ENCODE measurements around the gene PUS10. TPM values are rescaled to one million over a fixed set of nuclear protein-coding genes. Genes with fewer than 3 reads are reported as not detected.

Gene PUS10
- total RNA-seq, 4 donors from 2014 or later: 11.6 to 33.5 (median 23.1) TPM

DNA sequence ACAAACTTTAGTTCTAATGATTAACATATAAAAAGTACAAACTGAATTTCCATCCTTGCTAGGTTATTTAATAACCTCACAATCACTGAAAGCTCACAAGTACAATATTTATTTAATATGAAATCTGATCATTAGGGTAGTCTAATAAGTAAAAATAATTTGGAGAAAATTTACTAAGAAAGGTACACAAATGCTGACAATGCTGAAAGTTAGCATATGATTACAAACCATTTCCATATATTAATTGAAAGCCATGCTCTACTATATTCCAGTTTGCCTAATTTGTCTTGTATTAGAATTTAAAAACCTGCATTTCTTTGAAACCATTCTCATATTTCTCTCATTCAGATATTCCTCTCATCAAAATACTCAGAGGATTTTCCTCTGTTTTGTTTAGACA, 8.7 kb downstream of the PUS10 start:
- Histone ChIP-seq H3K9me3 (no peaks in the 10 kb centered on the region), H3K4me3 (no peak overlapping the region), H3K36me3 (no peaks in the 10 kb centered on the region), H3K27me3 (no peaks in the 10 kb centered on the region), H3K27ac (no peak overlapping the region), H3K4me1 (no peaks in the 10 kb centered on the region)
- TF ChIP-seq, protein P1, sequence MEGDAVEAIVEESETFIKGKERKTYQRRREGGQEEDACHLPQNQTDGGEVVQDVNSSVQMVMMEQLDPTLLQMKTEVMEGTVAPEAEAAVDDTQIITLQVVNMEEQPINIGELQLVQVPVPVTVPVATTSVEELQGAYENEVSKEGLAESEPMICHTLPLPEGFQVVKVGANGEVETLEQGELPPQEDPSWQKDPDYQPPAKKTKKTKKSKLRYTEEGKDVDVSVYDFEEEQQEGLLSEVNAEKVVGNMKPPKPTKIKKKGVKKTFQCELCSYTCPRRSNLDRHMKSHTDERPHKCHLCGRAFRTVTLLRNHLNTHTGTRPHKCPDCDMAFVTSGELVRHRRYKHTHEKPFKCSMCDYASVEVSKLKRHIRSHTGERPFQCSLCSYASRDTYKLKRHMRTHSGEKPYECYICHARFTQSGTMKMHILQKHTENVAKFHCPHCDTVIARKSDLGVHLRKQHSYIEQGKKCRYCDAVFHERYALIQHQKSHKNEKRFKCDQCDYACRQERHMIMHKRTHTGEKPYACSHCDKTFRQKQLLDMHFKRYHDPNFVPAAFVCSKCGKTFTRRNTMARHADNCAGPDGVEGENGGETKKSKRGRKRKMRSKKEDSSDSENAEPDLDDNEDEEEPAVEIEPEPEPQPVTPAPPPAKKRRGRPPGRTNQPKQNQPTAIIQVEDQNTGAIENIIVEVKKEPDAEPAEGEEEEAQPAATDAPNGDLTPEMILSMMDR (IDR thresholded peaks at IDR 0.05): no peak
- TF ChIP-seq POLR2A (IDR thresholded peaks at IDR 0.05): no peak
- DNase-seq: no peak

DNA sequence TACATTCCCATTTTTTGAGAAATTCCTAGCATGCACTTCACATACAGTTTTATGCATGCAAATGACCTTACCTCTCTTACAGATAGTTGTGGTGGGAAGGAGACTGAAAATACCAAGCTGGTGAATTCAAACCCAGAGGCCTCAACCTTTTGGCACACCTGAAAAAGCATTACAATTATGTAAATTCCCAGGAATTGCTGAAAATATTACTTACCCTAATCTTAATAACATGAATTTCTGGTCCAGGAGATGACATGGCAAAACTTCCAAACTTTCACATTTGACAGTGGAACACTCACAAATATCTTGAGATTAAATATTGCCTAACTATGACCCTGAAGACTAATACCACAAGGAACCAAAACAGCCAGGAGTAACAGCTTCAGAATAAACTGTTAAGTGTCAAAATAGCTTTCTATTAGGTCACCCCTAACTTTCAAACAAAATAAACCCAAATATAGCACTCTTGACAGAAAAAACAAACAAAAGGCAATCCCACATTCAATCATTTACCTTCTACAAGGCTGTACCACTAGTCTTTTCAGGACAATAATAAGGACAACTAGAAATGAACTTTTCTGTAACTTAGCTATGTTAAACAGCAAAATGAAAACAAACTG, 11.5 kb downstream of the PUS10 start:
- Histone ChIP-seq H3K9me3 (no peaks in the 10 kb centered on the region), H3K36me3 (no peaks in the 10 kb centered on the region), H3K4me3 (no peak overlapping the region), H3K27ac (no peak overlapping the region), H3K4me1 (no peaks in the 10 kb centered on the region), H3K27me3 (no peaks in the 10 kb centered on the region)
- TF ChIP-seq POLR2A (IDR thresholded peaks at IDR 0.05): no peak
- TF ChIP-seq, protein P1 (IDR thresholded peaks at IDR 0.05): no peak
- DNase-seq: no peak

DNA sequence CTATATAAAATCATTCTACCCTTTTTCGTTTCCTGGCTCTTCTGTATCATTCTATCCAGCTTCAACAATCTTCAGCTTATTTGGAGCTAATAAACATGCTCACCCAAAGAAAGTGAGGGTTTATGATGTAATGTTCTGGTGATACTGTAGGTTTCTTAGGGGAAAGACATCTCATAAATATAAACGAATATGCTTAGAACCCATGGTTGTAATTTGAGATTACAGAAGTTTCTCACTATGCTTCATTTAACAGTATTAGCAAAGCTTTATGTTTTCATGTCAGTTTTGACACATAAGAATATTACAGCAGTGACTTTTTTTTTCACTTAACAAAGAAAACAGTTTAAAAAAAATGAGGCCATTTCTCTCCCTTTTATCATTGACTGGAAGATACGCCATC, 12.3 kb downstream of the PUS10 start:
- TF ChIP-seq, protein P1 (IDR thresholded peaks at IDR 0.05): no peak
- no peak for TF ChIP-seq POLR2A (IDR thresholded peaks at IDR 0.05)
- no peak overlapping the region for H3K4me3 ChIP-seq
- no peaks in the 10 kb centered on the region for H3K9me3 ChIP-seq
- H3K36me3 ChIP-seq: no peaks in the 10 kb centered on the region
- no peaks in the 10 kb centered on the region for H3K4me1 ChIP-seq
- no peak overlapping the region for H3K27ac ChIP-seq
- no peak for DNase-seq
- H3K27me3 ChIP-seq: no peaks in the 10 kb centered on the region

DNA sequence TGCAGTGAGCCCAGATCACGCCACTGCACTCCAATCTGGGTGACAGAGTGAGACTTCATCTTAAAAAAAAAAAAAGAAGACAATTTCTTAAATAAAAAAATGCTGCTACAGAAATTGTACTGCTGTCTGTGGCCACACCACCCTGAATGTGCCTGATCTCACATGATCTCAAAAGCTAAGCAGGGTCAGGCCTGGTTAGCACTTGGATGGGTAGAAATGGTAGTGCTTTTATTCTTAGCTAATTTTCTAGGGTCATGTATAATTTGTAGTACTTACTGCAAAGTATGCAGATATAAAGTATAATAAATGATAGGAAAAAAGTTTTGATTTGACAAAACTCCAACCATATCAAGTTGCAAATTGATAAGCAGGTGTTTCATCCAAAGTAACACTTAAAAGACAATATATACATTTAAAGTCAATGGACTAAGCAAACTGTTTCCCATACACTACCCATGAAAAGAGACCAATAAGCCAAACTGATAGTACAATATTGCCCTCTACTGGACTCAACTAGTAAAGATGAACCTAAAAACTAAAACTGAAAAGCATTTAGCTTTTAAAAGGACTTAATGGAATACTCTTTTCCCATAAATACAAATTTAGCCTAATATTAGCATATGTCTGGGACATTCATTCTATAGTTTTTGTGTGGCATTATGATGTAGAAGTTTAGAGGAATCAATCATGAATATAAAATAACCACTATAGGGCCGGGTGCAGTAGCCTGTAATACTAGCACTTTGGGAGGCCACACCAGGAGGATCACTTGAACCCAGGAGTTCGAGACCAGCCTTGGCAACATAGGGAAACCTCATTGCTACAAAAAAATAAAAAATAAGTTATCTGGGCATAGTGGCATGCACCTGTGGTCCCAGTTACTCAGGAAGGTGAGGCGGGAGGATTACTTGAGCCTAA, 19.2 kb downstream of the PUS10 start:
- Histone ChIP-seq H3K36me3 (no peaks in the 10 kb centered on the region), H3K27me3 (no peaks in the 10 kb centered on the region), H3K4me1 (no peaks in the 10 kb centered on the region), H3K27ac (no peak overlapping the region), H3K9me3 (no peaks in the 10 kb centered on the region), H3K4me3 (no peak overlapping the region)
- no peak for DNase-seq
- TF ChIP-seq, protein P1 (IDR thresholded peaks at IDR 0.05): peak; percentile 29 to 82 (median 72)
- TF ChIP-seq POLR2A (IDR thresholded peaks at IDR 0.05): no peak

DNA sequence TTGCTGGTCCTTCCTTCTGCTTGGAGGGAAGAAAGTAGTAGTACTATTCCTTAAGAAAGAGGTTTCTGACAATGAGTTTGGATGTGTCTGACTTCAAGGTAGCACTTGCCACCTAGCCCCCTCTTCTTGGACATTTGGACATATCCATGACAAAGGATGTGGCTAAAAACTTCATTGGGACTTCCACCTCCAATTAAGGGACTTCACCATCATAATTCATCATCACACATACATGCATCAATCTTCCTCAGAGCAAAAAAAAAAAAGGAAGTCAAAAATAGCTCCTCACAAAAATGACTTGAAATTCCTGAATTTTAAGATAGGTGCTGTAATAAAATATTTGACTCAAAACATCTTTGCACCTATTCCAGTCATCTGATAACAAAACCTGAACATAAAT, 23.9 kb downstream of the PUS10 start:
- peaks cover 0 to 4% (median 0%) of the 10 kb centered on the region in 4 donors for H3K9me3 ChIP-seq
- TF ChIP-seq, protein P1 (IDR thresholded peaks at IDR 0.05): no peak
- no peak for TF ChIP-seq POLR2A (IDR thresholded peaks at IDR 0.05)
- no peaks in the 10 kb centered on the region for H3K36me3 ChIP-seq

More for the DNA sequence above, 23.9 kb downstream of the PUS10 start:
- Histone ChIP-seq H3K4me1 (no peaks in the 10 kb centered on the region), H3K27ac (peak overlapping the region in 1 of 4 donors; percentile 56), H3K27me3 (no peaks in the 10 kb centered on the region), H3K4me3 (no peak overlapping the region)
- no peak for DNase-seq

Measured in Peyer's patch (tissue), 4 donors.